KMS-11 (cell line): ENCODE measurements around the gene CDA.

Source experiments
- H2AFZ ChIP-seq: fragments of 200-600 bp; sonication (generic); 2 replicates; pipeline ENCODE4 v1.6.1; 2016; ENCODE audit warnings: antibody characterized with exemption, mixed run types, low read depth
- H3K27ac ChIP-seq: fragments of 200-600 bp; sonication (generic); 2 replicates; pipeline ENCODE4 v1.6.1; 2016; ENCODE audit warnings: mild to moderate bottlenecking, mixed run types
- H3K27me3 ChIP-seq: fragments of 200-600 bp; sonication (generic); 2 replicates; pipeline ENCODE4 v1.6.1; 2017; ENCODE audit warnings: mild to moderate bottlenecking, low read depth, mixed run types, moderate library complexity; ENCODE audit not compliant: insufficient read depth
- H3K36me3 ChIP-seq: fragments of 200-600 bp; sonication (generic); 2 replicates; pipeline ENCODE4 v1.6.1; 2017; ENCODE audit warnings: mild to moderate bottlenecking, mixed run types; ENCODE audit not compliant: insufficient read depth
- H3K4me1 ChIP-seq: fragments of 200-600 bp; sonication (generic); 2 replicates; pipeline ENCODE4 v1.6.1; 2016; ENCODE audit warnings: mild to moderate bottlenecking, low read depth, mixed run types; ENCODE audit not compliant: poor library complexity, severe bottlenecking
- H3K4me2 ChIP-seq: fragments of 200-600 bp; sonication (generic); 2 replicates; pipeline ENCODE4 v1.7.0; 2016; ENCODE audit warnings: mild to moderate bottlenecking, mixed run types
- H3K4me3 ChIP-seq: fragments of 200-600 bp; sonication (generic); IDR thresholded peaks from 2 replicates; pipeline ENCODE4 v1.6.1; 2017; ENCODE audit warnings: low read depth, low read length, mixed read lengths; ENCODE audit not compliant: insufficient read depth
- H3K79me2 ChIP-seq: fragments of 200-600 bp; sonication (generic); 2 replicates; pipeline ENCODE4 v1.6.1; 2016; ENCODE audit warnings: low read depth, mixed run types; ENCODE audit not compliant: insufficient read depth
- H3K9ac ChIP-seq: fragments of 200-600 bp; sonication (generic); 2 replicates; pipeline ENCODE4 v1.6.1; 2016; ENCODE audit warnings: mild to moderate bottlenecking, mixed run types
- H4K20me1 ChIP-seq: fragments of 200-600 bp; sonication (generic); 2 replicates; pipeline ENCODE4 v1.6.1; 2016; ENCODE audit warnings: mild to moderate bottlenecking, mixed run types; ENCODE audit not compliant: insufficient read depth
- CTCF ChIP-seq: fragments of 200-600 bp; sonication (generic); conservative IDR thresholded peaks from 2 replicates; pipeline ENCODE4 v1.6.1; 2017; ENCODE audit warnings: low read depth, mild to moderate bottlenecking, antibody characterized with exemption, low read length, moderate library complexity, mixed read lengths

CDA gene

GRCh38 chr1:20626098-20626427, 37.2 kb downstream of the CDA start:
- H3K4me1 ChIP-seq = no peaks in the 10 kb centered on the region
- H3K27me3 ChIP-seq = peaks cover 14% of the 10 kb centered on the region; the same call in 1 of the 2 replicates
- no peak overlapping the region for H3K9ac ChIP-seq
- no peak overlapping the region for H3K4me2 ChIP-seq
- no peak overlapping the region for H3K27ac ChIP-seq
- H3K79me2 ChIP-seq = no peaks in the 10 kb centered on the region
- H3K36me3 ChIP-seq = no peaks in the 10 kb centered on the region
- no peak overlapping the region for H3K4me3 ChIP-seq
- H2AFZ ChIP-seq = no peak overlapping the region
- no peaks in the 10 kb centered on the region for H4K20me1 ChIP-seq
- TF ChIP-seq CTCF = no peak

- Histone ChIP-seq H3K4me1 (no peaks in the 10 kb centered on the region), H2AFZ (no peak overlapping the region), H3K27me3 (peaks cover 14% of the 10 kb centered on the region; the same call in 1 of the 2 replicates), H3K36me3 (no peaks in the 10 kb centered on the region), H3K79me2 (no peaks in the 10 kb centered on the region), H3K4me2 (no peak overlapping the region), H4K20me1 (no peaks in the 10 kb centered on the region), H3K9ac (no peak overlapping the region), H3K27ac (no peak overlapping the region), H3K4me3 (no peak overlapping the region)
- no peak for TF ChIP-seq CTCF
These were observed 37.6 kb downstream of the CDA start for GRCh38 chr1:20626524-20626923.

- Histone ChIP-seq H3K36me3 (no peaks in the 10 kb centered on the region), H3K4me3 (no peak overlapping the region), H2AFZ (no peak overlapping the region)
These were observed 41.8 kb downstream of the CDA start for GRCh38 chr1:20630729-20631128.

GRCh38 chr1:20632386-20632785, 43.5 kb downstream of the CDA start:
- H3K36me3 ChIP-seq = no peaks in the 10 kb centered on the region
- peak overlapping the region; percentile 66; the same call in 1 of the 2 replicates for H2AFZ ChIP-seq
- H3K27me3 ChIP-seq = peaks cover 10% of the 10 kb centered on the region; the same call in 1 of the 2 replicates
- no peak overlapping the region for H3K9ac ChIP-seq
- no peak overlapping the region for H3K4me3 ChIP-seq
- TF ChIP-seq CTCF = no peak
- H3K27ac ChIP-seq = no peak overlapping the region
- H3K4me2 ChIP-seq = peak overlapping the region; percentile 69; the same call in 1 of the 2 replicates
- no peaks in the 10 kb centered on the region for H4K20me1 ChIP-seq
- peaks cover 15% of the 10 kb centered on the region for H3K4me1 ChIP-seq
- no peaks in the 10 kb centered on the region for H3K79me2 ChIP-seq

More at GRCh38 chr1:20630729-20631128, 41.8 kb downstream of the CDA start:
- H3K79me2 ChIP-seq = no peaks in the 10 kb centered on the region
- H3K27me3 ChIP-seq = peaks cover 10% of the 10 kb centered on the region; the same call in 1 of the 2 replicates
- no peak overlapping the region for H3K4me2 ChIP-seq
- H4K20me1 ChIP-seq = no peaks in the 10 kb centered on the region
- no peak overlapping the region for H3K9ac ChIP-seq
- no peak for TF ChIP-seq CTCF
- H3K27ac ChIP-seq = no peak overlapping the region
- peaks cover 15% of the 10 kb centered on the region for H3K4me1 ChIP-seq
